ENCODE results near the gene SERTAD4.

Gene SERTAD4

GRCh38 chr1:210213335-210213734 is 19.3 kb upstream of the SERTAD4 start:
- Histone ChIP-seq H3K4me3 (ENCODE audit: low read length in 2 of 2) (no peak overlapping the region), H3K36me3 (ENCODE audit: control insufficient read depth in 2 of 2, insufficient read depth in 2 of 2, low read length in 2 of 2) (no peaks in the 10 kb centered on the region), H3K9me3 (ENCODE audit: control insufficient read depth in 2 of 2, low read length in 2 of 2) (no peaks in the 10 kb centered on the region), H3K9ac (ENCODE audit: low read length in 2 of 2) (no peak overlapping the region), H3K27me3 (ENCODE audit: control insufficient read depth in 1 of 2, insufficient read depth in 2 of 2, low read length in 2 of 2) (no peaks in the 10 kb centered on the region), H3K4me1 (ENCODE audit: control insufficient read depth, insufficient read depth, low read length) (no peaks in the 10 kb centered on the region), H3K27ac (ENCODE audit: low read length) (no peak overlapping the region)

- no peaks in the 10 kb centered on the region for H3K9me3 ChIP-seq (ENCODE audit: control insufficient read depth in 2 of 2, low read length in 2 of 2)
Observed at GRCh38 chr1:210214573-210215409, 17.8 kb upstream of the SERTAD4 start.

GRCh38 chr1:210217482-210217881 is 15.1 kb upstream of the SERTAD4 start:
- H3K27ac ChIP-seq (ENCODE audit: low read length): no peak overlapping the region
- no peak overlapping the region for H3K9ac ChIP-seq (ENCODE audit: low read length in 2 of 2)
- no peaks in the 10 kb centered on the region for H3K27me3 ChIP-seq (ENCODE audit: control insufficient read depth in 1 of 2, insufficient read depth in 2 of 2, low read length in 2 of 2)
- H3K36me3 ChIP-seq (ENCODE audit: control insufficient read depth in 2 of 2, insufficient read depth in 2 of 2, low read length in 2 of 2): no peaks in the 10 kb centered on the region
- H3K4me3 ChIP-seq (ENCODE audit: low read length in 2 of 2): no peak overlapping the region
- no peaks in the 10 kb centered on the region for H3K4me1 ChIP-seq (ENCODE audit: control insufficient read depth, insufficient read depth, low read length)
- H3K9me3 ChIP-seq (ENCODE audit: control insufficient read depth in 2 of 2, low read length in 2 of 2): no peaks in the 10 kb centered on the region

More at GRCh38 chr1:210214573-210215409, 17.8 kb upstream of the SERTAD4 start:
- no peaks in the 10 kb centered on the region for H3K27me3 ChIP-seq (ENCODE audit: control insufficient read depth in 1 of 2, insufficient read depth in 2 of 2, low read length in 2 of 2)
- no peaks in the 10 kb centered on the region for H3K4me1 ChIP-seq (ENCODE audit: control insufficient read depth, insufficient read depth, low read length)
- H3K4me3 ChIP-seq (ENCODE audit: low read length in 2 of 2): no peak overlapping the region
- H3K9ac ChIP-seq (ENCODE audit: low read length in 2 of 2): no peak overlapping the region
- H3K36me3 ChIP-seq (ENCODE audit: control insufficient read depth in 2 of 2, insufficient read depth in 2 of 2, low read length in 2 of 2): no peaks in the 10 kb centered on the region
- no peak overlapping the region for H3K27ac ChIP-seq (ENCODE audit: low read length)

DNA sequence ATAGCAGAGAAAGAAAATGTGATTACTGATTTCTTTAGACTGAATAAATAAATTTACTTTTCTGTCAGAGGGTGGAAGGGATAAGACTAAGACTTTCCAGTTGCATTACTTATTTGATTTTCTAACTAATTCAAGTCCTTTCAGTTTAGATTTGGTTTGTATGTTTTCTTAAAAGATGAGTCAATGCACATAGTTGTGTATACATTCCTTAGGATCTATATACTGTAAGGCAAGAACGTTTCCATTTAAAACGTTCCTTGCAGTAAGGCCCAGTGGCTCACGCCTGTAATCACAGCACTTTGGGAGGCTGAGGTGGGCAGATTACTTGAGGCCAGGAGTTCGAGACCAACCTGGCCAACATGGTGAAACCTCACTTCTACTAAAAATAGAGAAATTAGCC is 14.5 kb upstream of the SERTAD4 start:
- no peaks in the 10 kb centered on the region for H3K9me3 ChIP-seq (ENCODE audit: control insufficient read depth in 2 of 2, low read length in 2 of 2)
- no peak overlapping the region for H3K9ac ChIP-seq (ENCODE audit: low read length in 2 of 2)
- H3K4me1 ChIP-seq (ENCODE audit: control insufficient read depth, insufficient read depth, low read length): peaks cover 1% of the 10 kb centered on the region
- H3K4me3 ChIP-seq (ENCODE audit: low read length in 2 of 2): no peak overlapping the region
- no peaks in the 10 kb centered on the region for H3K27me3 ChIP-seq (ENCODE audit: control insufficient read depth in 1 of 2, insufficient read depth in 2 of 2, low read length in 2 of 2)
- no peak overlapping the region for H3K27ac ChIP-seq (ENCODE audit: low read length)
- no peaks in the 10 kb centered on the region for H3K36me3 ChIP-seq (ENCODE audit: control insufficient read depth in 2 of 2, insufficient read depth in 2 of 2, low read length in 2 of 2)

GRCh38 chr1:210222340-210223006 is 10.1 kb upstream of the SERTAD4 start:
- Histone ChIP-seq H3K27ac (ENCODE audit: low read length) (peak overlapping the region; percentile 62), H3K27me3 (ENCODE audit: control insufficient read depth in 1 of 2, insufficient read depth in 2 of 2, low read length in 2 of 2) (no peaks in the 10 kb centered on the region), H3K4me3 (ENCODE audit: low read length in 2 of 2) (no peak overlapping the region)

DNA sequence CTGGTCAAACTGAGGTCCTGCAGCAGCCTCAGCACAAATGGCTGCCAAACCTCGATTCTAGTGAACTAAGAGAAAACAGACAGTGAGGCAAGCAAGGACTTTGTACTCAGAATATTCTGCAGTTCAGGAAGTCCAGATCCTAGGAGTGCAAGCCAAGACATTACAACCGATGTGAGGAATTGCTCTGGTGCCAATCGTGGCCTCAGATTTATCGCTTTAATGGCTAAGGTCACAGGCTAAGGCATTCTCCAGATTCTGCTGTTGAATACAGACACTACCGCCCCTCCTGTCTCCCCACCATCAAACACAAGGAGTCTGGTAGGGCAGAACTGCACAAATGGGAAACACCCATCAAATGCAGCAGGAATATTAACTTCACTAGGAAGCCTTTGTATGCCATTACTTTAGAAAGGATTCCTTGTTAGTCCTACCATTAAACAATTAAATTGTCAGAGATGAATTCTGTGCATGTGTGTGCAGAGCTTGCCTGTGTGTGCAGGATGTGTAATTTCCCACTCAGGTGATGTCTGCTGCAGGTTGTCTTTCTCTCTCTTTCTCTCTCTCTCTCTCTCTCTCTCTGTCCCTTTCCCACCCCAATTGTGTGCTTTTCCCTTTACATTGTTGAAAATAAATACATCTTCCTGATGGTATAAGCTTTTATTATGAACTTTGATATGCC is 9.2 kb upstream of the SERTAD4 start:
- Histone ChIP-seq H3K9me3 (ENCODE audit: control insufficient read depth in 2 of 2, low read length in 2 of 2) (no peaks in the 10 kb centered on the region), H3K4me1 (ENCODE audit: control insufficient read depth, insufficient read depth, low read length) (peaks cover 7% of the 10 kb centered on the region), H3K27me3 (ENCODE audit: control insufficient read depth in 1 of 2, insufficient read depth in 2 of 2, low read length in 2 of 2) (no peaks in the 10 kb centered on the region), H3K27ac (ENCODE audit: low read length) (peak overlapping the region; percentile 62), H3K9ac (ENCODE audit: low read length in 2 of 2) (no peak overlapping the region), H3K36me3 (ENCODE audit: control insufficient read depth in 2 of 2, insufficient read depth in 2 of 2, low read length in 2 of 2) (no peaks in the 10 kb centered on the region), H3K4me3 (ENCODE audit: low read length in 2 of 2) (no peak overlapping the region)

More at GRCh38 chr1:210222340-210223006, 10.1 kb upstream of the SERTAD4 start:
- Histone ChIP-seq H3K4me1 (ENCODE audit: control insufficient read depth, insufficient read depth, low read length) (peaks cover 7% of the 10 kb centered on the region), H3K36me3 (ENCODE audit: control insufficient read depth in 2 of 2, insufficient read depth in 2 of 2, low read length in 2 of 2) (no peaks in the 10 kb centered on the region), H3K9ac (ENCODE audit: low read length in 2 of 2) (no peak overlapping the region), H3K9me3 (ENCODE audit: control insufficient read depth in 2 of 2, low read length in 2 of 2) (no peaks in the 10 kb centered on the region)

GRCh38 chr1:210228158-210228557 is 4.4 kb upstream of the SERTAD4 start:
- Histone ChIP-seq H3K27me3 (ENCODE audit: control insufficient read depth in 1 of 2, insufficient read depth in 2 of 2, low read length in 2 of 2) (no peaks in the 10 kb centered on the region), H3K9me3 (ENCODE audit: control insufficient read depth in 2 of 2, low read length in 2 of 2) (no peaks in the 10 kb centered on the region), H3K4me1 (ENCODE audit: control insufficient read depth, insufficient read depth, low read length) (peaks cover 7% of the 10 kb centered on the region), H3K4me3 (ENCODE audit: low read length in 2 of 2) (no peak overlapping the region), H3K36me3 (ENCODE audit: control insufficient read depth in 2 of 2, insufficient read depth in 2 of 2, low read length in 2 of 2) (no peaks in the 10 kb centered on the region), H3K27ac (ENCODE audit: low read length) (no peak overlapping the region), H3K9ac (ENCODE audit: low read length in 2 of 2) (no peak overlapping the region)

DNA sequence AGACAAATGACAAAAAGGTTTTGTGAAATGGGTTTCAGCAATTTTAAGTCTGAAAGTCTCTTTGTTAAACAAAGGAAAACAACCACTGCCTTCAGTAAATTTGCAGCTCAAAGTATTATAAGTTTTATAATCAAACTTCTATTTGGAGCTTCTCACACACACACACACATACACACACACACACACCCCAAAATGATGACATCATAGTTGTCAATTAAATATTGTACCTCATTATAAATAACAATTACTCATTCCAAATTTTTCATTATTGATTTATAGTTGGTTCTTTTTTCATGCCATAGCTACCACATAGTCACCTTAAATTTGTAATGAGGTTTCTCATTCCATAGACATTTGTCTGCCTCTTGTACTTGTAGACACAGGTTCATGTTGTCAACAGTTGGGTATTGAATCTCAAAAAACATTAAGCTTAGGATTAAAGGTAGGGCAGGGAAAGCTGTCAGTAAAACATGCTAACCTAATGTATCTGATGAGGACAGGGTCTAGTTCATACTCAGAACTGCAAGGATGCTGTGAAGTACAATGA is 2.4 kb upstream of the SERTAD4 start:
- Histone ChIP-seq H3K4me3 (ENCODE audit: low read length in 2 of 2) (no peak overlapping the region), H3K4me1 (ENCODE audit: control insufficient read depth, insufficient read depth, low read length) (peaks cover 12% of the 10 kb centered on the region), H3K36me3 (ENCODE audit: control insufficient read depth in 2 of 2, insufficient read depth in 2 of 2, low read length in 2 of 2) (no peaks in the 10 kb centered on the region), H3K27ac (ENCODE audit: low read length) (no peak overlapping the region), H3K9me3 (ENCODE audit: control insufficient read depth in 2 of 2, low read length in 2 of 2) (no peaks in the 10 kb centered on the region), H3K27me3 (ENCODE audit: control insufficient read depth in 1 of 2, insufficient read depth in 2 of 2, low read length in 2 of 2) (no peaks in the 10 kb centered on the region), H3K9ac (ENCODE audit: low read length in 2 of 2) (no peak overlapping the region)

DNA sequence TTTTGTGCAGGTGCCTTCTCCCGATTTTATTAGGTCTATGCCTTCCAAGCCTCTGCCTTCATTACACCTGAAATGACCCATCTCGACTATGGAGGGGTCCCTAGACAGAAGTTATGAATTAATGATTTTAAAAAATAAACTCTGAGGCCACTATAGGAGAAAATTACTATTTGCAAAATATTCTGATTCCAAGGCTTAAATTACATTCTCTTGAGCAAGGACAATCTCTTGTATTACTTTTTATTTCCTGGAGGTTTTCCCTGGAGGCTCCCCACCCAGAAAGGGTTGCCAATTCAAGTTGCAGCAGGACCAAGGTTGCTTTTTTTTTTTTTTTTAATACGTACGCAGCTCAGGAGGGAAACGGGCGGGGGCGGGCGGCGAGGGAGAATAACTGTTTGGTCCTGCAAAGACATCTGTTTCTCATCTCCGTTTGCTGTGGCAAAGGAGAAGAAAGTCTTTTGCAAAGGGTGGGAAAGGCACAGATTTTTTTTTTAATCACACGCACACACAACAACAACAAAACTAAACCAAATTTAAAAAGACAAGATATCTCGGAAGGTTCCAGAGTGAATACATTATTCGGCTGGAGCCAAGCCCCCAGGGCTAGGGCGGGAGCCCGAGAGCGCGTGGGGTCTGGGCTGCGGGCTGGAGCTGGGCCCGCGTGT is 618 bp upstream of the SERTAD4 start:
- H3K27ac ChIP-seq (ENCODE audit: low read length): peak overlapping the region; percentile 41
- no peaks in the 10 kb centered on the region for H3K9me3 ChIP-seq (ENCODE audit: control insufficient read depth in 2 of 2, low read length in 2 of 2)
- H3K4me3 ChIP-seq (ENCODE audit: low read length in 2 of 2): peak overlapping the region; percentile 22 to 85
- no peaks in the 10 kb centered on the region for H3K36me3 ChIP-seq (ENCODE audit: control insufficient read depth in 2 of 2, insufficient read depth in 2 of 2, low read length in 2 of 2)
- peaks cover 21% of the 10 kb centered on the region for H3K4me1 ChIP-seq (ENCODE audit: control insufficient read depth, insufficient read depth, low read length)
- H3K27me3 ChIP-seq (ENCODE audit: control insufficient read depth in 1 of 2, insufficient read depth in 2 of 2, low read length in 2 of 2): no peaks in the 10 kb centered on the region
- no peak overlapping the region for H3K9ac ChIP-seq (ENCODE audit: low read length in 2 of 2)

GRCh38 chr1:210233216-210233494 is 559 bp downstream of the SERTAD4 start:
- Histone ChIP-seq H3K36me3 (ENCODE audit: control insufficient read depth in 2 of 2, insufficient read depth in 2 of 2, low read length in 2 of 2) (no peaks in the 10 kb centered on the region), H3K9me3 (ENCODE audit: control insufficient read depth in 2 of 2, low read length in 2 of 2) (no peaks in the 10 kb centered on the region), H3K27ac (ENCODE audit: low read length) (peak overlapping the region; percentile 95), H3K4me3 (ENCODE audit: low read length in 2 of 2) (peak overlapping the region; percentile 78 to 85), H3K4me1 (ENCODE audit: control insufficient read depth, insufficient read depth, low read length) (peaks cover 28% of the 10 kb centered on the region), H3K9ac (ENCODE audit: low read length in 2 of 2) (peak overlapping the region; percentile 74 to 80), H3K27me3 (ENCODE audit: control insufficient read depth in 1 of 2, insufficient read depth in 2 of 2, low read length in 2 of 2) (no peaks in the 10 kb centered on the region)

Measured in stomach smooth muscle (tissue), 2 donors.